Adrenal gland (tissue), 5 donors: ENCODE measurements around the gene MUTYH.

Source experiments
- POLR2A ChIP-seq, 2 donors: fragments of 450-650 bp; IDR thresholded peaks; one replicate each; pipeline ENCODE4 v1.6.1; 2017; ENCODE audit warnings: antibody characterized with exemption in 2 of 2, mild to moderate bottlenecking in 2 of 2, moderate library complexity in 1 of 2
- TF ChIP-seq, protein P1 (sequence below), 6 experiments: fragments of 450-650 bp in 4 of 6; fragments of 200-600 bp in 2 of 6; sonication (generic) in 1 of 6; IDR thresholded peaks; 1 replicate in 5 of 6; 2 replicates in 1 of 6; pipeline versions ENCODE4 v1.5.1 to v1.8.0; 2016 to 2021; ENCODE audit warnings: antibody characterized with exemption in 6 of 6, mild to moderate bottlenecking in 2 of 6, moderate library complexity in 1 of 6
- donor health status: DM: no; HTN: no; CAD: no.

DNA sequence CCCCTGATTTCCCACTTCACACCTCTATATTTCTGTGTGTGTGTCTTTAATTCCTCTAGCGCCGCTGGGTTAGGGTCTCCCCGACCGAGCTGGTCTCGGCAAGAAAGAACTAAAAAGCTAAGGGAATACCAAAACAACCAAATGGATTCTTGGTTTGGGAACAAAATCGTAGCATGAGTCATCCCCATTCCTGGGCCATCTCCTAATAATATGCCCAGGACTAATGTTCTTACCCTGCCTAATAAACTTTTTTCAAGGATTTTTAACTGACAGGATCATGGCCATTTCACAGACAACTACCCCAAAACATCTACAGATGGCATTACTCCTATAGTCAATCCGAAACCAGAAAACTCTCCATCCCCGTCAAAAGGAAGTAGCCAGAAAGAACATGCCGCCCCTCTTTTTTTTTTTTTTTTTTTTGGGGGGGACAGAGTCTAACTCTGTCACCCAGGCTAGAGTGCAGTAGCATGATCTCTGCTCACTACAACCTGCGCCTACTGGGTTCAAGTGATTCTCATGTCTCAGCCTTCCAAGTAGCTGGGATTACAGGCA is 17.7 kb downstream of the MUTYH start:
- TF ChIP-seq, protein P1, sequence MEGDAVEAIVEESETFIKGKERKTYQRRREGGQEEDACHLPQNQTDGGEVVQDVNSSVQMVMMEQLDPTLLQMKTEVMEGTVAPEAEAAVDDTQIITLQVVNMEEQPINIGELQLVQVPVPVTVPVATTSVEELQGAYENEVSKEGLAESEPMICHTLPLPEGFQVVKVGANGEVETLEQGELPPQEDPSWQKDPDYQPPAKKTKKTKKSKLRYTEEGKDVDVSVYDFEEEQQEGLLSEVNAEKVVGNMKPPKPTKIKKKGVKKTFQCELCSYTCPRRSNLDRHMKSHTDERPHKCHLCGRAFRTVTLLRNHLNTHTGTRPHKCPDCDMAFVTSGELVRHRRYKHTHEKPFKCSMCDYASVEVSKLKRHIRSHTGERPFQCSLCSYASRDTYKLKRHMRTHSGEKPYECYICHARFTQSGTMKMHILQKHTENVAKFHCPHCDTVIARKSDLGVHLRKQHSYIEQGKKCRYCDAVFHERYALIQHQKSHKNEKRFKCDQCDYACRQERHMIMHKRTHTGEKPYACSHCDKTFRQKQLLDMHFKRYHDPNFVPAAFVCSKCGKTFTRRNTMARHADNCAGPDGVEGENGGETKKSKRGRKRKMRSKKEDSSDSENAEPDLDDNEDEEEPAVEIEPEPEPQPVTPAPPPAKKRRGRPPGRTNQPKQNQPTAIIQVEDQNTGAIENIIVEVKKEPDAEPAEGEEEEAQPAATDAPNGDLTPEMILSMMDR (IDR thresholded peaks at IDR 0.05) = no peak
- no peak for TF ChIP-seq POLR2A (IDR thresholded peaks at IDR 0.05)
